Amygdala (tissue), 56 donors: Measurements from ENCODE around the gene FBN2.
A peak's percentile ranks its signal among the peaks of the same experiment; 100 is the strongest.
"Not testable (repeated sequence)": the region's sequence is repeated elsewhere in the genome, so short reads cannot be mapped to it uniquely, and the experiment has no call there.

Source experiments
- DNase-seq, 56 donors: peaks; one replicate each; lab custom pipeline; 2025; lab: John Stamatoyannopoulos, UW

The FBN2 gene

DNA sequence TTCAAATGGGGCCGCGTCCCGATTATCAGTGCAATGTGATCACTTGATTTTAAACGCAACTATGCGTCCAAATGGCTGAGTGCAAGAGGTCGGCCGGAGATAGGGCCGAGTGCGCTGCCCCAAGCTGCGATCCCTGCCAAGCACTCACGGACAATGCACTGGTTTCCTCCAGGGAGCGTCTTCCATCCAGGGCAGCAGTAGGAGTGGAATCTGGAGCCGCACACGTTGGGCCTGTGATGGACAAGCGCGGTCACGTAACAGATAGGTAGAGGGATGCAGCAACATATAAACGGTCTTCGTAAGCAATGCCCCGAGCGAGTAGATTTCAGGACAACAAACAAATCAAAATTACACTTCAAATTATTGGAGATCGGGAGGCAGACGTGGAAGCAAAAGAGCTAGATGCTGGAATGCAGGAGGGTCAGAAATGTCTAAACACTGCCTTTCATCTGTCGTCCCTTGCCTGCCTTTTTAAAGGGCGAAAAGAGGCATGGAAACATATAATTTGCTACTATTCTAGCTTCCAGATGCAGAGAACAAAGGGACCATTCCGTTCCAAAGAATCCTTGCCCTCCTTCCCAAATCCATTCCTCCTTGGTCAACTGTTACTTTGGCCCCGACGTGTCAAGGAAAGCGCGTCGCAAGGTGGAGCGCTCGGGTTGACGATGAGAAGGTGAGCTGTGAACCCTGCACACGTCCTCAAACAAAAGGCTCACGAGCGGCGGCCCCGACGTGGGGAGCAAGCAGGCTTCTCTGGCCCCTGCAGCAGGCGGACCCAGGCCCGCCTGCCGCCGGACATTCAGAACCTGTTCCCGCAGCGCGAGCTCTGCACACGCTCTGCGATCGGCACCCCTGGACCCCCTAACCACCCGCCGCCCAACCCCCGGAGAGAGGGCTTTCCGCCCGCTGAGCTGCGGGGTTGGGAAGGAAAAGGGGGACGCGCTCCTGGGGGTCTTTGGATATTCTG is 1.5 kb downstream of the FBN2 start:
- no peak for DNase-seq

DNA sequence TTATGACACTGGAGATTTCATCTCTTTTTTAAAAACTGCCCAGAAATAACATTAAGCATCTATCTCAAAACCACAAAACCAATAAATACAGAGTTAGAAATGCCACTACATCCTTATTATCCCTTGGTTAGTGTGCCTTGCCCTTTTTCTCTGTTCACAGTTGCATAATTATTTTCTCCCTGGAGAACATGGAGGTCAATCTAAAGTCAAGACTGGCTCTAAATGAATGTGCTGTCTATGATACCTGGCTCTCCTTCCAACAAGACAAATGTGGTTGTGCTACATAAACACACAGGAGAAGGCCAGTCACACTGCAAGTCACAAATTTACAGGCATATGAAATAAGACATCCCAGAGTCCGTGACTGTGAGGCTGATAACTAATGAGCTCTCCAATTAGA is 2.8 kb downstream of the FBN2 start:
- DNase-seq: no peak

DNA sequence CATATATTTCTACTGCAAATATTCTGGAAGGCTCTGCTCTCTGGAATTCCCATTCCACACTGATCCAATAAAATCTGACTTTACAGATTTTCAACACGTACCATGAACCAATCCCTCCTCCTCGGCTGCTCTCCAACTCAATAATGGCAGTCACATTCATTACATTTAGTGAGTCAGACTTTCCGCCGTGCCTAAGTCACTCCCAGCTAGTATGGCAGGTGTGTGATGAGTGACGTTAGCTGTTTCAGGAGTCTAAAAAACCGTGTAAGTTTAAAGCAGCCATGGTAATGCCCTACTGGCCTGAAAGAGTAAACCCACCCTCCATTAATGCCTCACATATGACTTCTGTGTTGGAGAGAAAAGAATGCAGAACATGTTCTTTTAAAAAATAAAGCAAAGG is 3.3 kb downstream of the FBN2 start:
- DNase-seq: no peak

DNA sequence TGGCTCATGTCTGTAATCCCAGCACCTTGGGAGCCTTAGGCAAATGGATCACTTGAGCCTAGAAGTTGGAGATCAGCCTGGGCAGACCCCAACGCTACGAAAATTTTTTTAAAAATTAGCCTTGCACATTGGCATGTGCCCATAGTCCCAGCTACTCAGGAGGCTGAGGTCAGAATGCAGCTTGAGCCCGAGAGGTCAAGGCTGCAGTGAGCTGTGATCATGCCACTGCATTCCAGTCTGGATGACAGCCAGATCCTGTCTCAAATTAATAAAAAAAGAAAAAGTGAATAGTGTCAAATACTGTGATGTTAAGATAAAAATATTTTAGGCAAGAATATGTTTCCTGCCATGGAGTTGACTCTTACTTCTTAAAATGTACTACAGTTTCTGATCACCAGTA is 5.3 kb downstream of the FBN2 start:
- DNase-seq: no peak

DNA sequence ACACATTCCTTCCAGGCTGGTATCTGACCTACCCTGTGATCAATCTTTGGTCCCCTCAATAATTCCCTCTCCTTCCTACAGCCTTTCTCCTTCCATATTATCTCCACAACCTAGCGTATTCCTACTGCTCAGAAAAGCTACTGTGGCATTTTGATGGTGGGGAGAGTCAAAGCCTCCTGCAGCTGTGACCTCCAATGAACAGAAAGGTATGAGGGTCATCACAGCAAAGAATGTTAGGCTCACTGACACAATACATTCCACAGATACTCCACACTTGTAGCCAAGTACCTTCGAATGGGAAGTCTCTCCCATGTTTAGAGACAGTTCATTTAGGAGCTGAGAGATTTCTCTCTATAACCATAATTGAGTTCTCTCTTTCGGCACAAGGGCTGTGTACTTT is 5.9 kb downstream of the FBN2 start:
- no peak for DNase-seq

DNA sequence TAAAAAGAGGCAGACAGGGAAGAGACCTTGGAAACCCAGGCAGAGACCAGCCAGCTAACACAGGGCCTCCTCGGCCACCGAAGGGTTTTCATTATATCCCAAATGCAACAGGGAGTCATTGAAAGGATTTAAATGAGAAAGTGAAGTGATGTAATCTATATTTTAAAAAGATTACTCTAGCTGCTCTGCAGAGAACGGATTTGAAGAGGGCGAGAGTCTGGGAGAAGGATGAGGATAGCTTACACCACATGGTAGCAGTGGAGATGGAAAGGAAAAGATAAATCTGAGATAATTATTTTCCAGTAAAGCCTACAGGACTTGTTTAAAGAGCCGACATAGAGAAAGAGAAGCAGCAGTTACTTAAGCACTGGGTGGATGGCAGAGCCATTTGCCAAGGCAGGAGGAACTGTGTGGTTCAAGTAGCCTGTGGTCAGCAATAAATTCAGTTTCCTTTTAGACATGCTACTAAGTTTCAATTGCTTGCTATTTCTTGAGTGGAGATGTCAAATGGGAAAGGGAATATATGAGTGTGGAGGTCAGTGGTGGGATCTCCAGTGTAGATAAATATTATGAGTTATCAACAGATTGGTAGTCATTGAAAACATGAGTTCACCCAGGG is 9.3 kb downstream of the FBN2 start:
- DNase-seq: no peak

DNA sequence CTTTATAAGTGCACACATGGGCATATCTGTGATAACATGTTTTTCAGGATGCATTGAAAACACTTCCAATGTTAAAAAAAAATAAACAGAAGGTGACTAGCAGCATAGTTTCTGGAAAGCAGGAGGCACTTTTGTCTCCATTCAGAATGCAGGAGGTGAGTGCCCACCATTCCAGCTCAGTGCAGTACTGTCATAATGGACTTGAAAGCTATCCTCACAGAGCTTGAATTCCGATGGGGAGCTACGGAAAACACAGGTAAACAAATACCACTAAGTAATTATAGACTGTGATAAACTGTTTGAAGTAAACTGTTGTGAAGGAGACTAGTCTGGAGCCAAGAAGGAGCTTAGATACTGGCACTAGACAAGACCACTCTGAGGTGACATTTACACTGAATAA is 9.9 kb downstream of the FBN2 start:
- no peak for DNase-seq

DNA sequence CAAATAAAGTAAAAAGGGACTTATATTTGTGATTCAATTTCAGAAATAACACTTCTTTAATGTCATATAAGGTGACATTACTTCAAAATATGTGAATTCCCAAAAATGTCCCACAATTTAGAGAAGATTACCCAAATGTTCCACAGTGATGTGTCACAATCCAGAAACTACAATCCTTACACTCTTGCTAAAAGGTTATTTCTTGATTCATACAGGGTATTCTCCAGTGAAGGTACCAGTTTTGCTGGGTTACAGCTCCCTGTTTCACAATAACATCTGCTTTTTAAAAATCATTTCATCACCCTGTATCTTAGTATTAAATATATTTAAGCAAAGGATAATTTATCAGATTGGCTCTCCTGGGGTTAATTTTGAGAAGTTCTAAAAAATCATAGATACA is 11.0 kb downstream of the FBN2 start:
- no peak for DNase-seq

DNA sequence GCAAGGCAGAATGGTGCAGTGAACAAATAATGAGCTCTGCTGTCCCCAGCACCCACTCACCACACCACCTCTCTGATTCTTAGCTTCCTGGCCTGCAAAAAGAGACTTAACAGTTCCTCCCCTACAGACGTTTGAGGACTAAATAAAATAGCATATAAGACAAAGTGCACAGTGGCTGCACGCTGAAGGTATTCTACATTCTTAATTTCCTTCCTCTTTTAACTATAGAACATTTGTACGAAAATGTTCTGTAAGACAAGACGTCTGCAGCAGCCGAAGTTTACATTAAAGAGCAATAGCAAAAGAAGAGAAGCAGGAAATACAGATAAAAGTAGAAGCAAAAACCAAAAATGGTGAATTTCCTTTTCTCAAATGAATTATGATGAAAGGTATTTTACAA is 15.7 kb downstream of the FBN2 start:
- no peak for DNase-seq

DNA sequence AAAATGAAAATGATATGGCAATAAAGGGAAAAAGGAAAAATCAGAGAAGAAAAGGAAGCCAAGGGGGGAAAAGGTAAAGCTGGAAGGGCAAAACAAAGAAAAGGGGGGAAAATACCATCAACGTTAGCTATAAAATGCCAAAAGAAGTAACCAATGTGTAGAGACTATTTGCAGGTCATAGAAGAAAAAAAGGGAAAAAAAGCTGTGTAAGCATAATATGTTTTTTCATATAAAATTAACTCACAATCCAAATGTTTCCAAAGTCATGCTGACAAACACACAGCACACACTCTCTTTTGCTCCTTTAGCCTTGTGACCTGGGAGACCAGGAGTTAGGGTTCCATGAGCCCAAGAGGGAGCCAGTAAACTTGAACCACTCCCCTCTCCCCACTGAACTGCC is 18.2 kb downstream of the FBN2 start:
- no peak for DNase-seq

DNA sequence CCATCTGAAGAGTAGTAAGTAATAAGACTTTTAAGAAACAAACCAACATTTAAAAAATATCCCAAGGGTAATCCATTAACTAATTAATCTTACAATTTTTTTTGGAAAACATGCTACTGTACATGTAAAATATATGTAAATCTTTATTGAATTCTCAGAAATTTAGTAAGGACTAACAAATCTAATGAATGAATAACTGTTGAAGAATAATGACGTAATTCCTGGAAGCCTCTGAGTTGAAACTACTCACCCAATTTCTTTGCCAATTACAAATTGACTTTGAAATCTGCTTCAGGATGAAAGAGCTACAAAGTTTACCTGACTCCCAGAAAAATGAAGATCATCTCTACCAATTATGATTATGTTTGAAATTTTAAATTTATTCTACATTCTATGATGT is 21.1 kb downstream of the FBN2 start:
- DNase-seq: no peak

DNA sequence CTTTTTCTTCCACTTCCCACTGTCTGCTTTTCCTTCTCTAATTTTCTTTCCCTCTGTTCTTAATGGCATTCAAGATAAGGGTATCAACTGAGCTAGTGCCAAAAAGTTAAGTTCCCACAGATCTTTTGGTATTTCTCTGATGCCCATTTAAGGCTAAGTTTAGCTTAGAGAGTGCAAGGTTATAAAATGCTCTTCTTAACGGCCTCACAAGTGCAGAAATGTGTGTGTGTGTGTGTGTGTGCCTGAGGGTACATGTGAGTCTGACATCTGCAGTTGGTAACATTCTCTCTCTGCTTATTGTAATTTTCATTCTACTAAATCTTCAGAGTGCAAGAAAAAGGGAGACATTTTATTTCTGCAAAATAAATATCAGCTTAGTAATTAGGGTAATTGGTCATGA is 24.2 kb downstream of the FBN2 start:
- no peak for DNase-seq

DNA sequence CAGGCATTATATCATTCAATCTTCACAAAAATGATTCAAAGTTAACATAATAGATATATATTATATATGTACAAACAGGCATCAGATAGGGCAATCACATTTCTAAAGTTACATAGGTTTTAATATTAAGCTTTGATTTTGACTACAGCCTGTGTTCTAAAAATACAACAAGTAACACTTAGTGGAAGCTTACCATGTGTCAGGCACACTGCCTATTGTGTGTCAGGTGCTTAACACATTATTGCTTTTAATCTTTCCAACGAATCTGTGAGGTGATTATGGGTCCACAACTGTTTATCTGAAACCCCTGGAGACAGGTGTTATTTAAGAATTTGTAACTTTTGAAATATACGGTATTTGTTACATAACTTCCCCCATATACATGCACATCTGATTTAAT is 25.2 kb downstream of the FBN2 start:
- DNase-seq: no peak

DNA sequence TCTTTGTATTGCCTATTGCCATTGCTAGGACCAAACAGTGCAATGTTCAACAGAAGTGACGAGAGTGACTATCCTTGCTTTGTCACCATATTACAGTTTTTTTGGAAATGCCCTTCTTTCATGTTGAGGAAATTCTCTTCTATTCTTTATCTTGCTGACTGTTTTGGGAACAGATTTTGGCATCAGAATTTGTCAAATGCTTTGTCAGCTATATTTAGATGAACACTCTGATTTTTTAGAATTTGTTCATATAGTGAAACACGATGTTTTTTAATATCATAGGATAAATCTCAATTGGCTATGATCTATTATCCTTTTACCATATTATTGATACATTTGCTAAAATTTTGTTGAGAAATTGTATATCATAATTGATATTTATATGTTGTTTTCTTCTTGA is 31.4 kb downstream of the FBN2 start:
- no peak for DNase-seq

DNA sequence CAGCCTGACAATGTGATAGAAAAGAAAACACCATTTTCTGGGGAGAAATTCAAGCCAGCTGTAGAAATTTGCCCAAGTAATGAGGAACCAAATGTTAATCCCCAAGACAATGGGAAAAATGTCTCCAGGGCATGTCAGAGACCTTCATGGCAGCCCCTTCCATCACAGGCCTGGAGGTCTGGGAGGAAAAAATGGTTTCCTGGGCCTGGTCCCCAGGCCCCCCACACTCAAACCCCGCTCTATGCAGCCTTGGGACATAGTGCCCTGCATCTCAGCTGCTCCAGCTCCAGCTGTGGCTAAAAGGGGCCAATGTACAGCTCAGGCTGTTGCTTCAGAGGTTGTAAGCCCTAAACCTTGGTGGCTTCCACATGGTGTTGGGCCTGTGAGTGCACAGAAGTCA is 34.3 kb downstream of the FBN2 start:
- not testable (repeated sequence) for DNase-seq

DNA sequence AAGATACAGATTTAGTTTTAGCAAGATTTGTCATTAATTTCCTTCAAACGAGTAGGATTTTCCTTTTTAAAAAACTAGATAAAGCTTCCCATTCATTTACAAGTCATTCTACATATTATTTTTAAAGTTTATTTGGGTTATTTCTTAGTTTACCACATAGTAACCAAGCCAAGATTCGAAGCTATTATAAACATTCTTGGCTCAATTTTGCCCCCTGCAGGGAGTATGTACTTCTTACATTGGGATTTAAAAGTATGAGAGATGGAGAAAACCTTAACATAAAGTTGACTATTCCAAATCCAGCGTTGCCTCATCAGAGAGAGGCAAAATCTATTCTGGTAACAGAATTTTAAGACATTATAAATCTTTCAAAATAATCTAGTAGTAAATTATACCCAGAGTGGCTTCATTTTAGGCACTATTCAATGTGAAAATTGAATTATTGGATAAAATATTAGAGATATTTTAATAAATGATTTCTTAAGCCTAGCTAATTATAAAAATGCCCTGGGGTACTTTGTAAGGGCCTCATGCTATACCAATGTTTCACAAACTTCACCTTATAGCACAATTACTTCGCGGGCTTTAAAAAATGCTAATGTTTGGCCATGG is 39.1 kb downstream of the FBN2 start:
- peak in 1 of 56 donors; percentile 1 for DNase-seq

DNA sequence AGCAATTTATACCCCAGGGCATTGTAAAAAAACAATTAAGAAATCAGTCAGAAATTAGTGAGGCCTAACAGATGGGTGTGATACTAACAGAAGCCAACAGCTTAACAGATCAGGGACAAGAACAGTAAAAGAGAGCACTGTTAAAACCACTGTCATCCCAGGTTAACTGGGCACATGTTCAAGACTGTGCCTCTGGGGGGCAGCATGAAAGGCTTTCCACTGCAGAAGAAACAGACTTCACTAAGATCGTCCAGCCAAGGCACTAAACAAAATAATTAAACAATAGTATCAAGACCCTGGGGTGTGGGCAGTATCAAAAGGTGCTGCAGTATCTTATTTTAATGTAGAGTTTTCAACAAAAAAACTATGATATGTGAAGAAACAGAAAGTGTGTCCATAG is 43.5 kb downstream of the FBN2 start:
- DNase-seq: no peak

DNA sequence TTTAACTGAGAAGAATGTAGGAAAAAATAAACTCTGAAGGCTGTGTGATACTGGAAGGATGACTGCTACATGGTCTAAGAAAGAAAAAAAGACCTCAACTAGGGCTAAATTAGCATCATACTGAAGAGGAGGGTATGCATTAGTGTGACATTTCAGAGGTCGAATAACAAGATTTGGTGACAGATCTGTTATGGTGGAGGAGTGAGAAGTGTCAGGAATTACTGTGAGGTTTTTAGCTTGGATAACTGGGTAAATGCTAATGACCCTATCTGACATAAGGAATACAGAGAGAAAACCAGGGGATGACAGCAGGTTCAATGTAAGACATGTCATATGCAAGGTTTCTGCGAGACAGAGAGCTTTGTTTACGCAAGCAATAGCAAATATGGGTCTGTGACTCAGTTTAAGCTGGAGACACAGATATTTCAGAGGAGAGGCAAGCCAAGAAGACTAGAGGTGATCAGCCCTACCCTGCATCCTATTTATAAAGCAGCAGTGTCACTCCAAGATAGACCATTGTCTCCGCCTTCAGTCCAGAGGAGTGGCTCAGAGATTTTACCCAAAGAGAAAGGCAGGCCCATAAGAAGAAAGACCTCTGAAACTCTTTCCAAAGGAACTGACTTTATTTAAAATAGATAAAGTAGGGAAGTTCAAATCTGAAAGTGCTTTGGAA is 44.3 kb downstream of the FBN2 start:
- DNase-seq: no peak

DNA sequence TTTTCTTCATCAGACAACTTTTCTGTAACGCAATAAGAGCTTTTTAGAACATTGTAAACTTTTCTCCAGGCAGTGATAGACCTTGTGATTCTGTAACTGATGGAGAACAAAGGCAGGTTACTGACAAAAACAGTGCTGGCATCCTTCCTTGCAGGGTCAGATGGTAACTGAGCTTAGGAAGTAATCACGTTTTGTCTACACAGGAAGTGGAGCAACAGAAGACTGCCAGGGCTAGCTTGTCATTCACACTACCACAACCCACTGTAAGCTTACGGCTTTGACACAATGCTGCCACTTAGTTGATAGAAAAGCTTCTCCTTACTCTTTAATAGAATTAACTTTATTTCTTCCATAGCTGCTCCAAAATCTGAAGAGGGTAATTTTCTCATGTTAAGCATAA is 46.8 kb downstream of the FBN2 start:
- DNase-seq: no peak

DNA sequence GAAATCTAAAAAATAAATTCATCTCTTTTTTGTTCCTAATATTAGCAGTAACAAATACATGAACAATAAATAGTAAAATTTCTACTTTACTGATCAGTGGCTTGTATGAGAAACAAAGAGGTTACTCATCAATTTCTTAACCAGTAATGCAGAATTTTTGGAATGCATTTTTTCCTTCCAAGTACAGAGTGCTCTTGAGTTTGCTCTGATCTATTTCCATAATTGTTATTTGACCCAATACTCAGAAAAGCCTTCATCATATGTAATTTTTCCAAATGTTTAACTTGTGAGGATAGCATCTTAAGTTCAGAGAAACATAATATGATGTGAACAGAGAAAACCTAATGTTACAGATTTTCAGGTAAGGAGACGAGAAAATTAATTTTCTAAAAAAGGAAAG is 47.3 kb downstream of the FBN2 start:
- no peak for DNase-seq

DNA sequence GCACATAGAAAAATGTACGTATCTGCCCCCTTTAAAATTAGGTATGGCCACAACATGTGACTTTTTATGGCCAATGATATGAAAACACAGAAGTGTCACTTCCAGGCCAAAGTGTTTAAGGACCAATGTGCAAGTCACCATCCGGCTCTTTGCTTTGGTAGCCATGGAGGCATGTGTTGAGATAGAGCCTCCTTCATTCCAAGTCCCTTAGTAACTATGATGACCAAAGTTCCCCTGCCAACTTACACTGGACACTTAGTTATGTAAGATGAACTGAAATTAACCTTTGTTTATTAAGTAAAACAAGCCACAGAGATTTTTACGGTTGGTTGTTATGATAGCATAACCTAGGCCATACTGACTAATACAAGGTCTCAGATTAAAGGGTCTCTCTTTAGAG is 51.0 kb downstream of the FBN2 start:
- no peak for DNase-seq
